ENCODE measurements around the gene KRTAP24-1. TPM values are rescaled to one million over a fixed set of nuclear protein-coding genes. Genes with fewer than 3 reads are reported as not detected.

Gene KRTAP24-1
- total RNA-seq, 1 donor from 2014 or later: not detected

- H3K36me3 Mint-ChIP-seq (ENCODE audit: low read depth, unreplicated experiment): no peaks in the 10 kb centered on the region
- H3K4me1 Mint-ChIP-seq (ENCODE audit: unreplicated experiment): no peaks in the 10 kb centered on the region
- H3K27ac Mint-ChIP-seq (ENCODE audit: unreplicated experiment): no peak overlapping the region
- H3K27me3 Mint-ChIP-seq (ENCODE audit: unreplicated experiment): no peaks in the 10 kb centered on the region
- TF ChIP-seq, protein P1, sequence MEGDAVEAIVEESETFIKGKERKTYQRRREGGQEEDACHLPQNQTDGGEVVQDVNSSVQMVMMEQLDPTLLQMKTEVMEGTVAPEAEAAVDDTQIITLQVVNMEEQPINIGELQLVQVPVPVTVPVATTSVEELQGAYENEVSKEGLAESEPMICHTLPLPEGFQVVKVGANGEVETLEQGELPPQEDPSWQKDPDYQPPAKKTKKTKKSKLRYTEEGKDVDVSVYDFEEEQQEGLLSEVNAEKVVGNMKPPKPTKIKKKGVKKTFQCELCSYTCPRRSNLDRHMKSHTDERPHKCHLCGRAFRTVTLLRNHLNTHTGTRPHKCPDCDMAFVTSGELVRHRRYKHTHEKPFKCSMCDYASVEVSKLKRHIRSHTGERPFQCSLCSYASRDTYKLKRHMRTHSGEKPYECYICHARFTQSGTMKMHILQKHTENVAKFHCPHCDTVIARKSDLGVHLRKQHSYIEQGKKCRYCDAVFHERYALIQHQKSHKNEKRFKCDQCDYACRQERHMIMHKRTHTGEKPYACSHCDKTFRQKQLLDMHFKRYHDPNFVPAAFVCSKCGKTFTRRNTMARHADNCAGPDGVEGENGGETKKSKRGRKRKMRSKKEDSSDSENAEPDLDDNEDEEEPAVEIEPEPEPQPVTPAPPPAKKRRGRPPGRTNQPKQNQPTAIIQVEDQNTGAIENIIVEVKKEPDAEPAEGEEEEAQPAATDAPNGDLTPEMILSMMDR (IDR thresholded peaks at IDR 0.05; ENCODE audit: unreplicated experiment): no peak
- DNase-seq (ENCODE audit: low spot score): no peak
- no peak overlapping the region for H3K4me3 Mint-ChIP-seq (ENCODE audit: unreplicated experiment)
- H3K9me3 Mint-ChIP-seq (ENCODE audit: unreplicated experiment): no peaks in the 10 kb centered on the region
These were observed 42.1 kb downstream of the KRTAP24-1 start for GRCh38 chr21:30240661-30241060.

DNA sequence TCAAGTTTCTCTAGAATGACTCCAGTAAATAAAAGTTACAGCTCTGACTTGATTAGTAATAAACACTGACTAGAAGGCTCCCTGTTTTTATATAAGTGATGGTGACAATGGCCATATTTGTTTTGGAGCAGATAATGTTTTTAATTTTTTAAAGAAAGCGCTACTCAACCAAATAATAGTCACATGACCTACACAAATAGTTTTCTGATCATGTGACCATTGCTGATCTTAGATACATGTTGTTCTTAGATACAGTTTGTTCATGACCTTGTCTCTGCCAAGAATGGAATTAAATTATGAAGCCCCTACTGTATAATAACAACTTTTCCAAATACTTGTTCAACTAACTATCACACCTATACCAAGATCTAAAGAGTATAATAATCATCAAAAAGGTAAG lies 44.6 kb downstream of the KRTAP24-1 start:
- no peak overlapping the region for H3K4me3 Mint-ChIP-seq (ENCODE audit: unreplicated experiment)
- TF ChIP-seq, protein P1 (IDR thresholded peaks at IDR 0.05; ENCODE audit: unreplicated experiment): no peak
- H3K4me1 Mint-ChIP-seq (ENCODE audit: unreplicated experiment): no peaks in the 10 kb centered on the region
- H3K27me3 Mint-ChIP-seq (ENCODE audit: unreplicated experiment): no peaks in the 10 kb centered on the region
- H3K27ac Mint-ChIP-seq (ENCODE audit: unreplicated experiment): no peak overlapping the region
- no peaks in the 10 kb centered on the region for H3K36me3 Mint-ChIP-seq (ENCODE audit: low read depth, unreplicated experiment)
- no peak for DNase-seq (ENCODE audit: low spot score)
- no peaks in the 10 kb centered on the region for H3K9me3 Mint-ChIP-seq (ENCODE audit: unreplicated experiment)

DNA sequence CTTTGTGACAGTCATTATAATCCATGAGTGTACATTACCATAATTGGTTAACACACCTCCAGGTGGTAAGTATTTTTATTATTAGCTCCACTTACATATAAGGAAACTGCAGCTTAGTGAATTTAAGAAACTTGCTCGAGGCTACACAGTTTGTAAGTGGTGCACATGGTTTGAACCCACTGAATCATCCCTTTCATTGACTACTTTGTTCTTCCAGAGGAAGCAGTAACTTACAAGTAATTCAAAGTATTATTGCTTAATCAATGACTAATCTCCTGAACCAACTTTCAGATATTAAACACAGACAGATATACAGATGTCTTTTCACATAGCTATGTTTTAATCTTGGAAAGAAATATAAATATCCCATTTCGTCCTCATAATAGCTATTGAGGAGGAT lies 48.1 kb downstream of the KRTAP24-1 start:
- Mint-ChIP-seq H3K9me3 (ENCODE audit: unreplicated experiment) (no peaks in the 10 kb centered on the region), H3K27me3 (ENCODE audit: unreplicated experiment) (no peaks in the 10 kb centered on the region), H3K27ac (ENCODE audit: unreplicated experiment) (no peak overlapping the region), H3K4me1 (ENCODE audit: unreplicated experiment) (no peaks in the 10 kb centered on the region), H3K36me3 (ENCODE audit: low read depth, unreplicated experiment) (no peaks in the 10 kb centered on the region), H3K4me3 (ENCODE audit: unreplicated experiment) (no peak overlapping the region)
- DNase-seq (ENCODE audit: low spot score): no peak
- TF ChIP-seq, protein P1 (IDR thresholded peaks at IDR 0.05; ENCODE audit: unreplicated experiment): no peak

DNA sequence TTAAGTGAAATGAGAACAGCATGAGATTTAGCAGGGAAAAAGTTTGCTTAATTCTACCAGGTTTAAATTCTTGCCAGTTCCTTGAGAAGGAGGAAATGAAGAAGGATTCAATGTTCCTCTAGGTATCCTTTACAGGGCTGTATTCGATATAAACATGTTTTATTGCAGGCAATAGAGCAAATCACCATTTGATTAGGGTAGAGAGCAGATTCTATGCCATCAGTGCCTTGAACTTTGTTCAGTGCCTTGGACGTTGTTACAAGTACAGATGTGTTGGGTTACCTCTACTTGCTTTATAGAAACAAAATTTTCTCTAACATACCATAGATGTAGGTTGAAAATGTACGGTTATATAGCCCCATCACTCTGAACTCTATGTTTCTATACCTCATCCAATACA lies 48.7 kb downstream of the KRTAP24-1 start:
- DNase-seq (ENCODE audit: low spot score): no peak
- no peaks in the 10 kb centered on the region for H3K9me3 Mint-ChIP-seq (ENCODE audit: unreplicated experiment)
- H3K36me3 Mint-ChIP-seq (ENCODE audit: low read depth, unreplicated experiment): no peaks in the 10 kb centered on the region
- H3K4me1 Mint-ChIP-seq (ENCODE audit: unreplicated experiment): no peaks in the 10 kb centered on the region
- H3K27ac Mint-ChIP-seq (ENCODE audit: unreplicated experiment): no peak overlapping the region
- no peaks in the 10 kb centered on the region for H3K27me3 Mint-ChIP-seq (ENCODE audit: unreplicated experiment)
- H3K4me3 Mint-ChIP-seq (ENCODE audit: unreplicated experiment): no peak overlapping the region
- TF ChIP-seq, protein P1 (IDR thresholded peaks at IDR 0.05; ENCODE audit: unreplicated experiment): no peak

DNA sequence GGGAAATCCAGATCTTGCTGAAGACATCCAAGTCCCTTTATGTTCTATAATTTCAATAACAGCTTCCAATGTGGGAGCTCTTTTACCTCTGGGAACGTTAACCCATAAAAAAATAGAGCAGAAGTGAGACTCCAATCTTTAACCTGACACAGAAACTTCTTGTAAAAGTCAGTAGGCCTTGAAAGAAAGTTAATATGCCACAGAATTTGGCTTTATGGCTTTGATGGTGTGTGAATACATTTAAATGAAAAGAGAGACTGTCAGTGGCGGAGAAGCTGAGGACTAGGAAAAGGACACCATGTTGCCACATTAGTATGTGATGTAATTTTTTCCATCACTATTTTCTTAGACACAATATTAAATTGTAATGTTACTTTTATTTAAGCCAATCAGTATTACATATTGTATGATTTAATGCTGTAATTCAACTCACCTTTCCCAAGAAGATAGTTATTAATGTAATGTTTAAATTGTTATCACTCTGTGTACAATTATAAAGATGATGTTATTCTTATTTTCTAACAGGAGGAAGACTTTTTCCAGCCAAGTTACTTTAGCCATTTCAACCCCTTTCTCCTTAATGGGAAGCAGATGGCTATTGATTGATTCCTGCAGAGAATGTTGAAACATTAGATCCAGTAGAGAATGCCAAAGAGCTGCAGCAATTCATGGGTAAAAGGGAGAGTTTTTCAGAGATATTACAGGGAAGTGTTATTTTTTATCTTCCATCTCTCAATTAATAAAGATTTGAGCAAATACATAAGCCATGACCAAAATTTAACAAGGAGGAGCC lies 49.3 kb downstream of the KRTAP24-1 start:
- H3K4me1 Mint-ChIP-seq (ENCODE audit: unreplicated experiment): no peaks in the 10 kb centered on the region
- no peaks in the 10 kb centered on the region for H3K9me3 Mint-ChIP-seq (ENCODE audit: unreplicated experiment)
- no peaks in the 10 kb centered on the region for H3K36me3 Mint-ChIP-seq (ENCODE audit: low read depth, unreplicated experiment)
- no peaks in the 10 kb centered on the region for H3K27me3 Mint-ChIP-seq (ENCODE audit: unreplicated experiment)
- H3K4me3 Mint-ChIP-seq (ENCODE audit: unreplicated experiment): no peak overlapping the region
- TF ChIP-seq, protein P1 (IDR thresholded peaks at IDR 0.05; ENCODE audit: unreplicated experiment): no peak
- no peak overlapping the region for H3K27ac Mint-ChIP-seq (ENCODE audit: unreplicated experiment)
- no peak for DNase-seq (ENCODE audit: low spot score)

Measured in endothelial cell (in vitro differentiated cells).